ENCODE measurements around the gene SUDS3. TPM values are rescaled to one million over a fixed set of nuclear protein-coding genes. Genes with fewer than 3 reads are reported as not detected.

The SUDS3 gene
- polyA plus RNA-seq, 3 donors: 8.2 to 15.6 (median 9.1) TPM

DNA sequence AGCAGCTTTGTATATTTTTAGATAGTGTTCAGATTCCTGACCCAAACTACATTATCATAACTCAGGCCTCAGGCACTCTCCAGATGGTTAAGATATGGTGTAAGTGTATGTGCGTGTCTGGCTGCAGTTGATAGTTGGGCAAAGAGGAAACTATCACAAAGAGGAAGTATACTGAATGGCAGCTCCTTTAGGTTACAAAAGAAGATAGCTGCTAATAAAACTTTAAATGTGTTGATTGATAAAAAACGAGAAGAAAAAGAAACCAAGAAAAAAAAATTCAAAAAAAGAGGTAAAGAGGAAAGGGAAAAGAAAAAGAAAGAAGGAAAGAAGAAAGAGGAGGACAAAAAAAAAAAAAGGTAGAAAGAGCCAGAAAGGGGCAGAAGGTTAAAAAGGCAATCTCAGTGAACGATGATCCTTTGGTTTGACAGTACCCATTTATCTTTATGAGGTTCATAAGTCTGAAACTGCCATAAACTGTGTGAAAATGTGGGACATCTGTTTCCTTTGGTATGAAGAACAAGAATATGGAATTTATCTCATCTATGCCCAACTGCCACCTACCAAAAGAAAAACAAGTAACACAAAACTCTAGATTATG lies 45.8 kb upstream of the SUDS3 start:
- H3K36me3 Mint-ChIP-seq: peaks cover 2 to 5% of the 10 kb centered on the region in 2 donors
- no peaks in the 10 kb centered on the region for H3K9me3 ChIP-seq (replicated peaks in 1 of 2; ENCODE audit: control insufficient read depth in 1 of 2, insufficient read depth in 1 of 2, low read length in 2 of 2)
- H3K9ac ChIP-seq (ENCODE audit: insufficient read depth, low read length, poor library complexity, severe bottlenecking): peak overlapping the region; percentile 12
- TF ChIP-seq, protein P1, sequence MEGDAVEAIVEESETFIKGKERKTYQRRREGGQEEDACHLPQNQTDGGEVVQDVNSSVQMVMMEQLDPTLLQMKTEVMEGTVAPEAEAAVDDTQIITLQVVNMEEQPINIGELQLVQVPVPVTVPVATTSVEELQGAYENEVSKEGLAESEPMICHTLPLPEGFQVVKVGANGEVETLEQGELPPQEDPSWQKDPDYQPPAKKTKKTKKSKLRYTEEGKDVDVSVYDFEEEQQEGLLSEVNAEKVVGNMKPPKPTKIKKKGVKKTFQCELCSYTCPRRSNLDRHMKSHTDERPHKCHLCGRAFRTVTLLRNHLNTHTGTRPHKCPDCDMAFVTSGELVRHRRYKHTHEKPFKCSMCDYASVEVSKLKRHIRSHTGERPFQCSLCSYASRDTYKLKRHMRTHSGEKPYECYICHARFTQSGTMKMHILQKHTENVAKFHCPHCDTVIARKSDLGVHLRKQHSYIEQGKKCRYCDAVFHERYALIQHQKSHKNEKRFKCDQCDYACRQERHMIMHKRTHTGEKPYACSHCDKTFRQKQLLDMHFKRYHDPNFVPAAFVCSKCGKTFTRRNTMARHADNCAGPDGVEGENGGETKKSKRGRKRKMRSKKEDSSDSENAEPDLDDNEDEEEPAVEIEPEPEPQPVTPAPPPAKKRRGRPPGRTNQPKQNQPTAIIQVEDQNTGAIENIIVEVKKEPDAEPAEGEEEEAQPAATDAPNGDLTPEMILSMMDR (IDR thresholded peaks at IDR 0.05): no peak
- no peaks in the 10 kb centered on the region for H3K9me3 Mint-ChIP-seq
- peak; percentile 77 to 86 (median 85) for DNase-seq
- peaks cover 95% of the 10 kb centered on the region for H4K20me1 ChIP-seq (ENCODE audit: insufficient read depth, low read length)
- peak overlapping the region; percentile 31 to 83 for H3K4me3 Mint-ChIP-seq
- no peaks in the 10 kb centered on the region for H3K27me3 ChIP-seq (ENCODE audit: control insufficient read depth in 2 of 2, insufficient read depth in 2 of 2, low read length in 2 of 2)
- H3K27ac Mint-ChIP-seq: peak overlapping the region; percentile 83 to 99 (median 92)
- H3K79me2 ChIP-seq (ENCODE audit: insufficient read depth, low read length): peaks cover 95% of the 10 kb centered on the region
- H3K4me1 Mint-ChIP-seq: peaks cover 74% of the 10 kb centered on the region
- peaks cover 0 to 7% of the 10 kb centered on the region in 2 donors for H3K36me3 ChIP-seq (replicated peaks in 1 of 2; ENCODE audit: control insufficient read depth in 1 of 2, insufficient read depth in 2 of 2, low read length in 2 of 2)
- peaks cover 45 to 73% of the 10 kb centered on the region in 2 donors for H3K4me1 ChIP-seq (ENCODE audit: control insufficient read depth in 1 of 2, insufficient read depth in 2 of 2, low read length in 2 of 2)
- WGBS (ENCODE audit: insufficient coverage): no CpG with 5 or more reads among the region's 3 CpGs
- H3K27ac ChIP-seq (ENCODE audit: low read depth in 1 of 2, low read length in 2 of 2): peak overlapping the region in 1 of 2 donors; percentile 70
- H3K4me2 ChIP-seq (replicated peaks; ENCODE audit: extremely low read depth, low read length, poor library complexity, severe bottlenecking): peak overlapping the region; percentile 64
- peaks cover 0 to 5% (median 0%) of the 10 kb centered on the region in 3 donors for H3K27me3 Mint-ChIP-seq (ENCODE audit: low read depth in 3 of 3)
- intact Hi-C loops (cut with micrococcal nuclease): loop anchor here in 1 of 2 donors (5.0 kb wide), 1 partner anchor 42 kb away; the partner anchor contains the start of gene TAOK3
- H3K4me3 ChIP-seq (replicated peaks in 1 of 3; ENCODE audit: low read depth in 2 of 3, low read length in 3 of 3): peak overlapping the region in 2 of 3 experiments; percentile 6 to 33
- H2AFZ ChIP-seq (ENCODE audit: insufficient read depth, low read depth, low read length, poor library complexity, severe bottlenecking): no peak overlapping the region

DNA sequence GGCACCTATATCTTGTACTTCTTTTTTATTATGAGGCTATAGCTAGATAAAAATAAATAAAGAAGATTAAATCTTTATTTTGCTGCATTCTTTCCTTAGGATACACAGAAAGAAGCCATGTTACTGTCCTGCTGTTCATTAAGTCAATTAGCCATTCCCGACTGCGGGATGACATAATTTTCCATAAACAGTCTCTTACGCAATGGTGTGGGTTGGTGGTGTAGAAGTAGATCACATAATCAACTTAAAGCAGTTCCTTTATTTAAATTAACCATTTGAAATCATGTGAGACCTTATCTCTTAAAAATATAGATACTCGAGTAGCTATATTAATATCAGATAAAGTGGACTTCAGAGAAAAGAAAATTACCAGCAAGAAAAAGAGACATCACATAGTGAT lies 43.8 kb upstream of the SUDS3 start:
- Histone ChIP-seq H3K79me2 (ENCODE audit: insufficient read depth, low read length) (peaks cover 95% of the 10 kb centered on the region), H2AFZ (ENCODE audit: insufficient read depth, low read depth, low read length, poor library complexity, severe bottlenecking) (no peak overlapping the region), H3K9me3 (replicated peaks in 1 of 2; ENCODE audit: control insufficient read depth in 1 of 2, insufficient read depth in 1 of 2, low read length in 2 of 2) (no peaks in the 10 kb centered on the region), H4K20me1 (ENCODE audit: insufficient read depth, low read length) (peaks cover 95% of the 10 kb centered on the region), H3K27me3 (ENCODE audit: control insufficient read depth in 2 of 2, insufficient read depth in 2 of 2, low read length in 2 of 2) (no peaks in the 10 kb centered on the region), H3K4me2 (replicated peaks; ENCODE audit: extremely low read depth, low read length, poor library complexity, severe bottlenecking) (peak overlapping the region; percentile 49), H3K4me1 (ENCODE audit: control insufficient read depth in 1 of 2, insufficient read depth in 2 of 2, low read length in 2 of 2) (peaks cover 47 to 78% of the 10 kb centered on the region in 2 donors), H3K27ac (ENCODE audit: low read depth in 1 of 2, low read length in 2 of 2) (peak overlapping the region in 1 of 2 donors; percentile 49), H3K9ac (ENCODE audit: insufficient read depth, low read length, poor library complexity, severe bottlenecking) (no peak overlapping the region), H3K4me3 (replicated peaks in 1 of 3; ENCODE audit: low read depth in 2 of 3, low read length in 3 of 3) (peak overlapping the region in 1 of 3 experiments; percentile 43), H3K36me3 (replicated peaks in 1 of 2; ENCODE audit: control insufficient read depth in 1 of 2, insufficient read depth in 2 of 2, low read length in 2 of 2) (no peaks in the 10 kb centered on the region)
- TF ChIP-seq, protein P1 (IDR thresholded peaks at IDR 0.05): no peak
- H3K27ac Mint-ChIP-seq: peak overlapping the region in 6 of 7 donors; percentile 3 to 77 (median 20)
- peaks cover 2 to 5% of the 10 kb centered on the region in 2 donors for H3K36me3 Mint-ChIP-seq
- no peaks in the 10 kb centered on the region for H3K9me3 Mint-ChIP-seq
- H3K4me3 Mint-ChIP-seq: peak overlapping the region in 1 of 2 donors; percentile 28
- intact Hi-C loops (cut with micrococcal nuclease): loop anchor here in 1 of 2 donors (5.0 kb wide), 1 partner anchor 40 kb away; the partner anchor contains the start of gene TAOK3
- H3K4me1 Mint-ChIP-seq: peaks cover 82% of the 10 kb centered on the region
- peak; percentile 35 to 75 (median 73) for DNase-seq
- H3K27me3 Mint-ChIP-seq (ENCODE audit: low read depth in 3 of 3): peaks cover 0 to 5% (median 0%) of the 10 kb centered on the region in 3 donors
- no CpG with 5 or more reads among the region's 4 CpGs for WGBS (ENCODE audit: insufficient coverage)

Data from CD14-positive monocyte (primary cell).